Measurements from ENCODE around the gene MAU2. TPM values are rescaled to one million over a fixed set of nuclear protein-coding genes. Genes with fewer than 3 reads are reported as not detected.

The MAU2 gene
- total and polyA plus RNA-seq, 10 of the 15 experiments (the other 5 are each of a cell fraction or from before 2014, with no cell fraction given): 1.8 to 47.2 (median 22.1) TPM

GRCh38 chr19:19372656-19373416, 52.2 kb downstream of the MAU2 start (continued):
- TF ChIP-seq CHD1 (IDR thresholded peaks at IDR 0.05; ENCODE audit: low read depth, low read length) (no peak), SP1 (IDR thresholded peaks at IDR 0.05; ENCODE audit: low read depth, low read length) (no peak), RAD51 (IDR thresholded peaks at IDR 0.05) (no peak), ELK1 (IDR thresholded peaks at IDR 0.05; ENCODE audit: low read depth, low read length) (0 out of 2 replicates have a peak, but pooled peaks have one; percentile 35), NFIC (IDR thresholded peaks at IDR 0.05; ENCODE audit: low read depth, low read length) (no peak), ZNF384 (IDR thresholded peaks at IDR 0.05; ENCODE audit: borderline replicate concordance, low read depth, low read length) (peak; percentile 34; the same call in 1 of the 2 replicates), RBBP5 (conservative IDR thresholded peaks at IDR 0.05) (no peak), CHD4 (IDR thresholded peaks at IDR 0.05) (no peak), RFX5 (IDR thresholded peaks at IDR 0.05; ENCODE audit: low read depth, low read length) (no peak), GABPA (IDR thresholded peaks at IDR 0.05; ENCODE audit: low read depth) (peak; percentile 86), BCL11A (IDR thresholded peaks at IDR 0.05; ENCODE audit: low read depth, low read length) (no peak), PAX8 (IDR thresholded peaks at IDR 0.05) (no peak), TCF3 (IDR thresholded peaks at IDR 0.05; ENCODE audit: borderline replicate concordance, insufficient read depth, low read depth, low read length) (0 out of 2 replicates have a peak, but pooled peaks have one; percentile 26), TAF1 (IDR thresholded peaks at IDR 0.05; ENCODE audit: borderline replicate concordance, low read depth, low read length) (peak; percentile 27; the same call in 1 of the 2 replicates), SREBF2 (IDR thresholded peaks at IDR 0.05; ENCODE audit: low read length) (no peak), ESRRA (IDR thresholded peaks at IDR 0.05; ENCODE audit: low read length) (no peak), CREB1 (IDR thresholded peaks at IDR 0.05; ENCODE audit: low read depth) (peak; percentile 43; the same call in 1 of the 2 replicates), SMC3 (IDR thresholded peaks at IDR 0.05; ENCODE audit: borderline replicate concordance, low read length) (no peak)
- TF ChIP-seq, protein P1, sequence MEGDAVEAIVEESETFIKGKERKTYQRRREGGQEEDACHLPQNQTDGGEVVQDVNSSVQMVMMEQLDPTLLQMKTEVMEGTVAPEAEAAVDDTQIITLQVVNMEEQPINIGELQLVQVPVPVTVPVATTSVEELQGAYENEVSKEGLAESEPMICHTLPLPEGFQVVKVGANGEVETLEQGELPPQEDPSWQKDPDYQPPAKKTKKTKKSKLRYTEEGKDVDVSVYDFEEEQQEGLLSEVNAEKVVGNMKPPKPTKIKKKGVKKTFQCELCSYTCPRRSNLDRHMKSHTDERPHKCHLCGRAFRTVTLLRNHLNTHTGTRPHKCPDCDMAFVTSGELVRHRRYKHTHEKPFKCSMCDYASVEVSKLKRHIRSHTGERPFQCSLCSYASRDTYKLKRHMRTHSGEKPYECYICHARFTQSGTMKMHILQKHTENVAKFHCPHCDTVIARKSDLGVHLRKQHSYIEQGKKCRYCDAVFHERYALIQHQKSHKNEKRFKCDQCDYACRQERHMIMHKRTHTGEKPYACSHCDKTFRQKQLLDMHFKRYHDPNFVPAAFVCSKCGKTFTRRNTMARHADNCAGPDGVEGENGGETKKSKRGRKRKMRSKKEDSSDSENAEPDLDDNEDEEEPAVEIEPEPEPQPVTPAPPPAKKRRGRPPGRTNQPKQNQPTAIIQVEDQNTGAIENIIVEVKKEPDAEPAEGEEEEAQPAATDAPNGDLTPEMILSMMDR (IDR thresholded peaks at IDR 0.05 in 2 of 3, conservative IDR thresholded peaks at IDR 0.05 in 1 of 3; ENCODE audit: control insufficient read depth in 2 of 3, extremely low read depth in 1 of 3, insufficient read depth in 1 of 3, low read depth in 3 of 3, low read length in 3 of 3): no peak
- TF ChIP-seq, protein P2, sequence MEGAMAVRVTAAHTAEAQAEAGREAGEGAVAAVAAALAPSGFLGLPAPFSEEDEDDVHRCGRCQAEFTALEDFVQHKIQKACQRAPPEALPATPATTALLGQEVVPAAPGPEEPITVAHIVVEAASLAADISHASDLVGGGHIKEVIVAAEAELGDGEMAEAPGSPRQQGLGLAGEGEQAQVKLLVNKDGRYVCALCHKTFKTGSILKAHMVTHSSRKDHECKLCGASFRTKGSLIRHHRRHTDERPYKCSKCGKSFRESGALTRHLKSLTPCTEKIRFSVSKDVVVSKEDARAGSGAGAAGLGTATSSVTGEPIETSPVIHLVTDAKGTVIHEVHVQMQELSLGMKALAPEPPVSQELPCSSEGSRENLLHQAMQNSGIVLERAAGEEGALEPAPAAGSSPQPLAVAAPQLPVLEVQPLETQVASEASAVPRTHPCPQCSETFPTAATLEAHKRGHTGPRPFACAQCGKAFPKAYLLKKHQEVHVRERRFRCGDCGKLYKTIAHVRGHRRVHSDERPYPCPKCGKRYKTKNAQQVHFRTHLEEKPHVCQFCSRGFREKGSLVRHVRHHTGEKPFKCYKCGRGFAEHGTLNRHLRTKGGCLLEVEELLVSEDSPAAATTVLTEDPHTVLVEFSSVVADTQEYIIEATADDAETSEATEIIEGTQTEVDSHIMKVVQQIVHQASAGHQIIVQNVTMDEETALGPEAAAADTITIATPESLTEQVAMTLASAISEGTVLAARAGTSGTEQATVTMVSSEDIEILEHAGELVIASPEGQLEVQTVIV (IDR thresholded peaks at IDR 0.05; ENCODE audit: borderline replicate concordance, partially characterized antibody): no peak
- TF ChIP-seq, protein P3, sequence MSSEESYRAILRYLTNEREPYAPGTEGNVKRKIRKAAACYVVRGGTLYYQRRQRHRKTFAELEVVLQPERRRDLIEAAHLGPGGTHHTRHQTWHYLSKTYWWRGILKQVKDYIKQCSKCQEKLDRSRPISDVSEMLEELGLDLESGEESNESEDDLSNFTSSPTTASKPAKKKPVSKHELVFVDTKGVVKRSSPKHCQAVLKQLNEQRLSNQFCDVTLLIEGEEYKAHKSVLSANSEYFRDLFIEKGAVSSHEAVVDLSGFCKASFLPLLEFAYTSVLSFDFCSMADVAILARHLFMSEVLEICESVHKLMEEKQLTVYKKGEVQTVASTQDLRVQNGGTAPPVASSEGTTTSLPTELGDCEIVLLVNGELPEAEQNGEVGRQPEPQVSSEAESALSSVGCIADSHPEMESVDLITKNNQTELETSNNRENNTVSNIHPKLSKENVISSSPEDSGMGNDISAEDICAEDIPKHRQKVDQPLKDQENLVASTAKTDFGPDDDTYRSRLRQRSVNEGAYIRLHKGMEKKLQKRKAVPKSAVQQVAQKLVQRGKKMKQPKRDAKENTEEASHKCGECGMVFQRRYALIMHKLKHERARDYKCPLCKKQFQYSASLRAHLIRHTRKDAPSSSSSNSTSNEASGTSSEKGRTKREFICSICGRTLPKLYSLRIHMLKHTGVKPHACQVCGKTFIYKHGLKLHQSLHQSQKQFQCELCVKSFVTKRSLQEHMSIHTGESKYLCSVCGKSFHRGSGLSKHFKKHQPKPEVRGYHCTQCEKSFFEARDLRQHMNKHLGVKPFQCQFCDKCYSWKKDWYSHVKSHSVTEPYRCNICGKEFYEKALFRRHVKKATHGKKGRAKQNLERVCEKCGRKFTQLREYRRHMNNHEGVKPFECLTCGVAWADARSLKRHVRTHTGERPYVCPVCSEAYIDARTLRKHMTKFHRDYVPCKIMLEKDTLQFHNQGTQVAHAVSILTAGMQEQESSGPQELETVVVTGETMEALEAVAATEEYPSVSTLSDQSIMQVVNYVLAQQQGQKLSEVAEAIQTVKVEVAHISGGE (CRISPR knock-in tag; IDR thresholded peaks at IDR 0.05): no peak
